Measurements from ENCODE around the gene FAM234B. TPM values are rescaled to one million over a fixed set of nuclear protein-coding genes. Genes with fewer than 3 reads are reported as not detected.

The FAM234B gene
- total and polyA plus RNA-seq, 2 of the 8 experiments (the other 6 are each of a cell fraction or from before 2014, with no cell fraction given): 12.5 to 29.1 TPM

DNA sequence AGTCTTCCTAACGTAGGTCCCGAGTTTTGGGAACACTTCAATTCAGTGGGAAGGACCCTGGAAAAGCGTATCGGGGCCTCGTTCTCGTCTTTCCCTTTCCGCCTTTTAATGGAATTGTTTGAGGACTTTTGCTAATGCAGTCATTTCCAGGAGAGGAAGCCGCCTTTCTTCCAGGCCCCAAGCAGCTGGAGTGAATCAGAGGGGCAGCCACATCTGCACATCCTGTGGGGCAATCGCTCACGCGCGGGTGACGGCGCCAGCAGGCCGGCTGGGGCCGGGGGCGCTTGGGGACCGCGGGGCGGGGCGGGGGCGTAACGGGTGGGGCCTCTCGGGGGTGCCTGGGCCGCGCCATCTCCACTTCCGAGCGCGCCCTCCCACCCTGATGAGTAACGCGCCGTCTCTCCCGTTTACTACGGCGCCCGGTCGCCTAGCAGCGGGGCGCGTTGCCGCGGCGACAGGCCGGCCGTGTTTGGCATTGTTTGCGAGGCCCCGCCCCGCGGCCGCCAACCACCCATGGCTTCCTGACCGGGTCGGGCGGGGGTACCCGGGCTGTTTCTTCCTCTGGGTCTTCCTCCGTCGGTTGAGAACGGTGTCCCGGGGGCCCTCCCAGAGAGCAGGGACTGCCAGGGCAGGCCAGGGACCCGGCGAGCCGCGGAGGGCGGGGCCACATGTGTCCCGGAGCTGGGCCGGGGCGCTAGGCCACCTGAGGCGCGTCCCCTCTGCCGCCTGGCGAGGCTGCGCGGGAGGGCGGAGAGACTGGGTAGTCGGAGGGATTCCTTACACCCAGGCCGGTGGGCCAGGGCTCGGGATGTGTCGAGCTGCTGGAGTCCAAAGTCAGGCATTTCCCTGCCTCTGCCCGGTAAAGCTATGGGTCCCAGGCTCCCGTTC lies 56.9 kb downstream of the FAM234B start (continued):
- no peak for TF ChIP-seq CTBP2 (IDR thresholded peaks at IDR 0.05; ENCODE audit: borderline replicate concordance, insufficient read depth, insufficient read length, low read length)
- TF ChIP-seq HDAC2 (IDR thresholded peaks at IDR 0.05; ENCODE audit: borderline replicate concordance in 1 of 2, low read depth in 2 of 2, low read length in 2 of 2): 0 out of 4 replicates have a peak, but pooled peaks of 1 of the 2 experiments have one; percentile 42
- TF ChIP-seq SUZ12 (IDR thresholded peaks at IDR 0.05; ENCODE audit: low read length): no peak
- TF ChIP-seq JUN (IDR thresholded peaks at IDR 0.05; ENCODE audit: low read depth, low read length): no peak
- TF ChIP-seq MAFK (IDR thresholded peaks at IDR 0.05; ENCODE audit: low read depth, low read length): no peak
- TF ChIP-seq HDAC6 (IDR thresholded peaks at IDR 0.05; ENCODE audit: low read depth, low read length): no peak
- no peak for TF ChIP-seq TEAD4 (IDR thresholded peaks at IDR 0.05; ENCODE audit: low read depth, low read length)
- 0 out of 2 replicates have a peak, but pooled peaks have one; percentile 36 for TF ChIP-seq SP1 (IDR thresholded peaks at IDR 0.05; ENCODE audit: low read depth, low read length)
- no peak; the same call in 1 of the 2 replicates for TF ChIP-seq TBP (IDR thresholded peaks at IDR 0.05; ENCODE audit: low read depth, low read length)
- no peak for TF ChIP-seq GABPA (IDR thresholded peaks at IDR 0.05; ENCODE audit: borderline replicate concordance, insufficient read depth, low read length)
- TF ChIP-seq GTF2F1 (IDR thresholded peaks at IDR 0.05; ENCODE audit: borderline replicate concordance, low read depth, low read length): no peak
- TF ChIP-seq CBX8 (IDR thresholded peaks at IDR 0.05; ENCODE audit: borderline replicate concordance, low read depth, low read length): no peak
- TF ChIP-seq ATF2 (IDR thresholded peaks at IDR 0.05; ENCODE audit: low read length): no peak
- no peak for TF ChIP-seq BCL11A (IDR thresholded peaks at IDR 0.05; ENCODE audit: low read depth in 2 of 2, low read length in 2 of 2)
- peak; percentile 54 for TF ChIP-seq KDM4A (IDR thresholded peaks at IDR 0.05; ENCODE audit: low read depth, low read length, severe bottlenecking)
- TF ChIP-seq EZH2 (IDR thresholded peaks at IDR 0.05; ENCODE audit: low read depth, low read length, severe bottlenecking): no peak
- TF ChIP-seq SIRT6 (IDR thresholded peaks at IDR 0.05; ENCODE audit: low read length): no peak
- no peak for TF ChIP-seq RXRA (IDR thresholded peaks at IDR 0.05; ENCODE audit: insufficient read depth, low read depth, low read length)
- TF ChIP-seq RBBP5 (IDR thresholded peaks at IDR 0.05; ENCODE audit: borderline replicate concordance, low read depth, low read length): 0 out of 2 replicates have a peak, but pooled peaks have one; percentile 30
- no peak for TF ChIP-seq CHD1 (IDR thresholded peaks at IDR 0.05; ENCODE audit: low read depth, low read length)
